ENCODE data around the gene HPCAL1. TPM values are rescaled to one million over a fixed set of nuclear protein-coding genes. Genes with fewer than 3 reads are reported as not detected.

Gene HPCAL1
- total and polyA plus RNA-seq, 11 donors = 18.9 to 63.2 (median 40.5) TPM

- Histone ChIP-seq H3K27ac (no peak overlapping the region), H3K27me3 (no peaks in the 10 kb centered on the region), H3K4me1 (peaks cover 0 to 19% (median 4%) of the 10 kb centered on the region in 12 donors), H3K36me3 (no peaks in the 10 kb centered on the region), H3K4me3 (no peak overlapping the region), H3K9me3 (no peaks in the 10 kb centered on the region)
- intact Hi-C loops (cut with DNase I) = no loop called here
- ATAC-seq = no peak
- no peak for DNase-seq
- no peak for TF ChIP-seq POLR2A (IDR thresholded peaks at IDR 0.05)
- TF ChIP-seq, protein P1, sequence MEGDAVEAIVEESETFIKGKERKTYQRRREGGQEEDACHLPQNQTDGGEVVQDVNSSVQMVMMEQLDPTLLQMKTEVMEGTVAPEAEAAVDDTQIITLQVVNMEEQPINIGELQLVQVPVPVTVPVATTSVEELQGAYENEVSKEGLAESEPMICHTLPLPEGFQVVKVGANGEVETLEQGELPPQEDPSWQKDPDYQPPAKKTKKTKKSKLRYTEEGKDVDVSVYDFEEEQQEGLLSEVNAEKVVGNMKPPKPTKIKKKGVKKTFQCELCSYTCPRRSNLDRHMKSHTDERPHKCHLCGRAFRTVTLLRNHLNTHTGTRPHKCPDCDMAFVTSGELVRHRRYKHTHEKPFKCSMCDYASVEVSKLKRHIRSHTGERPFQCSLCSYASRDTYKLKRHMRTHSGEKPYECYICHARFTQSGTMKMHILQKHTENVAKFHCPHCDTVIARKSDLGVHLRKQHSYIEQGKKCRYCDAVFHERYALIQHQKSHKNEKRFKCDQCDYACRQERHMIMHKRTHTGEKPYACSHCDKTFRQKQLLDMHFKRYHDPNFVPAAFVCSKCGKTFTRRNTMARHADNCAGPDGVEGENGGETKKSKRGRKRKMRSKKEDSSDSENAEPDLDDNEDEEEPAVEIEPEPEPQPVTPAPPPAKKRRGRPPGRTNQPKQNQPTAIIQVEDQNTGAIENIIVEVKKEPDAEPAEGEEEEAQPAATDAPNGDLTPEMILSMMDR (IDR thresholded peaks at IDR 0.05) = no peak
- WGBS, 4 donors = 79 to 89% (median 86%) methylated on average over 9 of the region's 9 CpGs
These were observed 18.2 kb downstream of the HPCAL1 start for GRCh38 chr2:10320933-10321332.

- Histone ChIP-seq H3K9me3 (no peaks in the 10 kb centered on the region), H3K4me3 (no peak overlapping the region), H3K36me3 (no peaks in the 10 kb centered on the region), H3K4me1 (peaks cover 0 to 26% (median 9%) of the 10 kb centered on the region in 12 donors), H3K27me3 (no peaks in the 10 kb centered on the region), H3K27ac (no peak overlapping the region)
- TF ChIP-seq, protein P1 (IDR thresholded peaks at IDR 0.05) = no peak
- TF ChIP-seq POLR2A (IDR thresholded peaks at IDR 0.05) = no peak
- WGBS, 4 donors = 97 to 99% (median 99%) methylated on average over 6 of the region's 6 CpGs
- no peak for DNase-seq
- ATAC-seq = no peak
- intact Hi-C loops (cut with DNase I) = no loop called here
These were observed 18.9 kb downstream of the HPCAL1 start for GRCh38 chr2:10321622-10322021.

- Histone ChIP-seq H3K27ac (no peak overlapping the region), H3K27me3 (no peaks in the 10 kb centered on the region), H3K9me3 (no peaks in the 10 kb centered on the region), H3K36me3 (no peaks in the 10 kb centered on the region), H3K4me1 (peaks cover 0 to 33% (median 14%) of the 10 kb centered on the region in 12 donors), H3K4me3 (no peak overlapping the region)
- no peak for DNase-seq
- no peak for TF ChIP-seq POLR2A (IDR thresholded peaks at IDR 0.05)
- TF ChIP-seq, protein P1 (IDR thresholded peaks at IDR 0.05) = no peak
- intact Hi-C loops (cut with DNase I) = no loop called here
- 90 to 94% (median 91%) methylated on average over 4 of the region's 4 CpGs for WGBS, 4 donors
- ATAC-seq = no peak
These were observed 19.8 kb downstream of the HPCAL1 start for GRCh38 chr2:10322481-10322880.

DNA sequence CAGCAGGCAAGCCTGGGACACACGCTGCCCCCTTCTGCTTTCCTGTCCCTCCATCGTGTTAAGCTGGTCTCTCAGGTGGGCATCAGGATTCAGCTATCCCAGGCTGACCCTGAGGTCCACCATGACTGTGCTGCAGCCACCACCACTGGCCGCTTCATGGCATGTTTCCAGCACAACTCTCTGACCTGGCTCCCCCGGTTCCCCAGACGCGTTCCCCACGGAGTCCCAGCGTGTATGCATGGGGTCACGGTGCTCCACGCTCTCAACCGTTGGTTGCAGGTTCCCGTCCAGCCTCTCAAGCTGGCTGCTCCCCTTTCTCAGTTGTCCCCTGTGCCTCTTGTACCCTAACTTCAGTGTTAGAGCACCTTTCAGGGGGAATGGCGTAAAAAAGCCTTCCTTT is 20.3 kb downstream of the HPCAL1 start:
- H3K4me3 ChIP-seq = no peak overlapping the region
- ATAC-seq (no peak), DNase-seq (no peak)
- no peaks in the 10 kb centered on the region for H3K27me3 ChIP-seq
- WGBS, 4 donors = 97 to 98% (median 97%) methylated on average over 13 of the region's 13 CpGs
- no peak overlapping the region for H3K27ac ChIP-seq
- no peaks in the 10 kb centered on the region for H3K36me3 ChIP-seq
- intact Hi-C loops (cut with DNase I) = no loop called here
- TF ChIP-seq, protein P1 (IDR thresholded peaks at IDR 0.05) = no peak
- no peak for TF ChIP-seq POLR2A (IDR thresholded peaks at IDR 0.05)
- H3K4me1 ChIP-seq = peaks cover 0 to 38% (median 17%) of the 10 kb centered on the region in 12 donors
- no peaks in the 10 kb centered on the region for H3K9me3 ChIP-seq
